Activated T-helper 1 cell treated with Interleukin-2 at 50 U/mL for 16 hours (primary cell): ENCODE data around the gene SYNE2.

ENCODE experiments used
- DNase-seq: peaks from one replicate; pipeline ENCODE4 v3.0.0-alpha.2; 2020; ENCODE audit warnings: low read depth

Gene SYNE2

DNA sequence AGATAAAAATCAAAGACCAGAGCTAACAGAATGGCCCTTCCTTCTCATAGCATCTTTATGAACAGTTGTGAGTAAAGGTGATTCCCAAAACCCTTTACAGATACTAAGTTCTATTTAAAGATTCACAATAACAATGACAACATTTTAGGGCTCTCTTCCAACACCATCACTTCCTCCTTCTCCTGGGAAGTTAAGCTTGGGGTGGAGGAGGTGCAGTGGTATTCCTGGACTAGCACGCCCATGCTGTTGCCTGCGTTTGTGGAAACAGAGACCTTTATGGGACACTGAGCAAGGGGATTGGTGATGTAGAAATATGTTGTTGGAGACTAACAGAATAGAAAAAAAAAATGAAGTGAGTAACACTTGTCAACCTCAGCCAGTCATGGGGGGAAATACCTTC lies 22.5 kb downstream of the SYNE2 start:
- no peak for DNase-seq

- DNase-seq = no peak
Measured at GRCh38 chr14:63877550-63877939, 24.7 kb downstream of the SYNE2 start.

- no peak for DNase-seq
Measured at GRCh38 chr14:63878052-63878451, 25.2 kb downstream of the SYNE2 start.

GRCh38 chr14:63878792-63879191 lies 26.0 kb downstream of the SYNE2 start:
- DNase-seq = no peak

- no peak for DNase-seq
Measured at GRCh38 chr14:63881926-63882325, 29.1 kb downstream of the SYNE2 start.

DNA sequence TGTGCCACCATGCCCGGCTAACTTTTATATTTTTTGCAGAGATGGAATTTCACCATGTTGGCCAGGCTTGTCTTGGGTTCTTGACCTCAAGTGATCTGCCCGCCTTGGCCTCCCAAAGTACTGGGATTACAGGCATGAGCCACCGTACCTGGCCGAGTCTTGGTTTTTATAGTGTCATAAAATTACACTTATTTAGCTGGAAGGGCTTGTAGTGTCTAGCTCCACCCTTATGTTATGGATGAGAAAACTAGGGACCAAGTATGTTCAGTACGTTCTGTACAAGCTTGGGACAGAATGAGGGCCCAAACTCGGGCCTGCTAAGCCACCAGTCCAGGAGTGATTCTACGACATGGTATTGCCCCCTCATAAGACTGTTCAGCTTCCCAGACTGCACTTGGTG lies 35.1 kb downstream of the SYNE2 start:
- DNase-seq = no peak

DNA sequence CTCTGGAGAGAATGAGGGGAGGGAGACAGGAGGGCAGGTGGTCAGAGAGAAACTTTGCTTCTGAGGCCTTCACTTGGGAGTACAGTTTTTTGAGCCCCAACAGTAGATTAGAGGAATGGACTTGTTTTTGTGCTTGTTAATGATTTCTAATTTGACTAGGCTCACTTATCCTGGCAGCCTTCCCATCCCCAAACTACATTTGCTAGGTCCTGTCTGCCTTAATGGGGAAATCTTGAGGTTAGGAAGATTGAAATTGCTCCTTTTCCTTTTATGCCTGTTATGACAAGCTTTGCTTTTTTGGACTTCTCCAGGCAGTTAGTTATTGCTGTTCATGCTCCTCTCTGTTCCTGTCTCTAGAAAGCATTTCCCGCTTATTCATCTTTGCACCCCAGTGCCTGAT lies 37.7 kb downstream of the SYNE2 start:
- no peak for DNase-seq

DNA sequence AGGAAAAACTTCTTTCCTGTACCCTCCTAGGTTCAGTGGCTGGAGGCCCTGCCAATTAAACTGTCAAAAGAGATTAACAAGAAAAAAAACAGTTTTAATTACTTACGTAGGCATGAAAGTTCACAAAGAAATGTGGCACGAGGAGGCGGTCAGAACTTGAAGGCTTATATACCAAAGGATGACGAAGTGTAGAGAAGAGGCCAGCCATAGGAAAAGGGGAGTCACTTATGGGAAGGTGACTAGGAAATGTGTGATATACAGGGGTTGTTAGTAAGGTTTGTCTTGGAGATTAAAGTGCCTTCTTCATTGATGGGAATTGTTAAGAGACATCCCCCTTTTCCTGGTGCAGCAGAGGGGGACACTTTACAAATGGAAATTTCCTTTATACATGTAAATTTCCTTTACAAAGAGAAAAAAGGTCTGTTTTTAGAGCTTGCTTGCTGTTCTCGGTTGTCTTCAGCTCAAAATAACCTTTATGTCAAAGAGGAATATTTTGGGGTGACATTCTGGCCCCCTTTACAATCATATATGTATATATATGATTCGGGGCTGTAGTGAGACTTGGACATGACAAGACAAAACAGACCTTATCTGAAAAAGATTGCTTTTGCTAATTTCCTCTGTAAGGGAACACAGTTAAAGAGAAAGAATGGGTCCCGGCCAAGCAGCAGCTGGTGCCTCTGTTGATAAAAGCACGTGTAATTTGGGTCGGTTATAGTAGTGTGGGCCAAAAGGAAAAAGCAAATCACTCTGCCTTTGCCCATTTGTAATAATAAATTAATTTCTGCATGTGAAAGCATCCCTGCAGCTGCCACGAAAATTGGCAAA lies 38.6 kb downstream of the SYNE2 start:
- no peak for DNase-seq

- no peak for DNase-seq
Measured at GRCh38 chr14:63892265-63892664, 39.5 kb downstream of the SYNE2 start.

DNA sequence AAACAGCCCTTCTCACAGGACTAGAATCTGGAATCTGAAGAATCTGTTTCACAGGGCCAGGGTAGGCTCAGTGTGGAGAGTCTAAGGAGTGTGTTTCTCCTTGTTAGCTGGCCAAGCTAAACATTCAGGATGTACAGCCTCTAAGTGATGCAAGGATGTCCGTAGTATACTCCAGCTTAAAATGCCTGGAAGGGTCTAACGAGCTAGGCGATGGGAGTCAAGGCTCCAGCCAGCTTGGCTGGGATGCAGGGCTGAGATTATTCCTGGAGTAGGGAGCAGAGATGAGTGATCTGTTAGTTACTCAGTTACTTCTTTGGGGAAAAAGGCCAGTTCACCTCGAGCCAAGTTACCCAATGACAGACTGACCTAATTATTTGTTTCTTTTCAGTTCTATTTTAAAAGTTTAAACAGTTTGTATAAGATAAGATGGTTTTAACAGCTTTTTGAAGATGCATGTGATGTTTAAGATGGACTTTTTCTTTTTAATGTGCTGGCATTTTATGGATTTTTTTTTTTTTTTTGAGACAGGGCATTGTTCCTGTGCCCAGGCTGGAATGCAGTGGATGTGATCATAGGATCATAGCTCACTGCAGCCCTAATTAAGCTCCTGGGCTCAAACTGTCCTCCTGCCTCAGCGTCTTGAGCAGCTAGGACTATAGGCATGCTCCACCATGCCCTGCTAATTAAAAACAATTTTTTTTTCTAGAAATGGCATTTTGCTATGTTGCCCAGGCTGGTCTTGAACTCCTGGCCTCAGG lies 41.1 kb downstream of the SYNE2 start:
- no peak for DNase-seq

DNA sequence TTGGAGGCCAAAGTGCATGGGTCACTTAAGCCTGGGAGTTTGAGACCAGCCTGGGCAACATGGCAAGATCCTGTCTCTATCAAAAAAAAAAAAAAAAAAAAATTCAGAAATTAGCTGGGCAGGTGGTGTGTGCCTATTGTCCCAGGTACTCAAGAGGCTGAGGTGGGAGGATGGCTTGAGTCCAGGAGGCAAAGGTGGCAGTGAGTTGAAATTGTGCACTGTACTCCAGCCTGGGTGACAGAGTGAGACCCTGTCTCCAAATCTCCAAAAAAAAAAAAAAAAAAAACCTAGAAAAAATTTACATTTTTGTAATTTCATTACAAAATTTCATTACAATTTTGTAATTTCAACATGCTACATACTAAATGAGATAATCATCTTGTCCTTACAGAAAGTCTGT lies 42.7 kb downstream of the SYNE2 start:
- no peak for DNase-seq

DNA sequence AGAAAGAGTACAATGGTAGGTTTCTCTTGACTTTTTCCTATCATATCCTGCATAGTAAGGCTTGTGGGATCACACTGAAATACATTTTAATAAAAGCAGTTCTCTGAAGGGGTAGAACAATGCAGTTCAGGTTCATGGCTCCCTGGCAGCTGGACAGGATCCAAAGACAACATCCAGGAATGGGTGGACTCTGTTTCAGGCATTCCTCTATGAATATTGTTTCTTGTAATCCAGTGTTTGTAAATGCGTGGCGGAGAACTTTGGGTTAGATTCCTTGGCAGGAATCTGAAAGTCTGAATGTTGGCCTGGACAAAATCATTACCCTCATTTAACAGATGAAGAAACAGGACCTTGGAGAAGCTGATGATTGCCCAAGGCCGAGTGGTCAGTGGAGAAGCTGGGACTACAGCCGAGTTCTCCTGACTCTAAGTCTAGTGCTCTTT lies 43.5 kb downstream of the SYNE2 start:
- no peak for DNase-seq

DNA sequence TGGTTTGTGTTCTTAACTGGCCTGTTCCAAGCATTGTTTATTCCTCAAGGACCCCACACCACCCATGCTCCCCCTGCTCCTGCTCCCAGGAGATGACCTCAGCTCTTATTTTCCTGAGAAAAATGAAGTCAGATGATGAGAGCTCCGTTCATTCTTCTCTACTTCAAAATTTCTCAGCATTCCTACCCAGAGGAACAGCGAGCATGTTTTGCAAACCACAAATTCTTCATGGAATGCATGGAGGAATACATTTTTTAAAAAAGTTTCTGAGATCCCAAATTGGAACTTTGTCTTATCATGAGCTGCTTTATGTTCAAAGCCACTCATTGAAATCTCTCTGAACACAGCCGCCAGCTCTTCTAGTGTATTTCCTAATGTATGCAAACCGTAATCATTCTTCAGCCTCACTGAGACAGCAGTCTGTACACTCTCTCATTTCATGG lies 44.9 kb downstream of the SYNE2 start:
- DNase-seq = no peak

GRCh38 chr14:63899953-63900352 lies 47.1 kb downstream of the SYNE2 start:
- DNase-seq = no peak

- DNase-seq = no peak
Measured at GRCh38 chr14:63901434-63902085, 48.8 kb downstream of the SYNE2 start.

DNA sequence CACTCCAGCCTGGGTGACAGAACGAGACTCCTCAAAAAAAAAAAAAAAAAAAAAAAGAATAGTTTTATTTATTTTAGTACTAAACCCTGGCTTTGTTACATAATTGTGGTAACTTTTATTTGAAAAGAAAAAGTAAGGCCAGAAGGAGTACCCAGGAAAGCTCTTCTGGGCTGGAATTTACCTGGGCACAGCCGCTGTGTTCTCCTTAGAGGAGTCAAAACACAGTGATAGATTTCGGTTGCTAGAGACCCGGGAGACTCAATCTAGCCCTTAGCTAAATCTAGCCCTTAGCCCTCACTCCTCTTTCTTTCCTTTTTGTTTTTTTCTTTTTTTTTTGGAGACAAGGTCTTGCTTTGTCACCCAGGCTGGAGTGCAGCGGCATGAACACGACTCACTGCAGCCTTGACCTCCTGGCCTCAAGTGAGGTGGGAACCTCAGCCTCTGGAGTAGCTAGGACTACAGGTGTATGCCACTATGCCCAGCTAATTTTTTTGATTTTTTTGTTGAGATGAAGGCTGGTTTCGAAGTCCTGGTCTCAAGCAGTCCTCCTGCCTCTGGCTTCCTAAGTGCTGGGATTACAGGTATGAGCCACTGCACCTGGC lies 49.7 kb downstream of the SYNE2 start:
- no peak for DNase-seq

DNA sequence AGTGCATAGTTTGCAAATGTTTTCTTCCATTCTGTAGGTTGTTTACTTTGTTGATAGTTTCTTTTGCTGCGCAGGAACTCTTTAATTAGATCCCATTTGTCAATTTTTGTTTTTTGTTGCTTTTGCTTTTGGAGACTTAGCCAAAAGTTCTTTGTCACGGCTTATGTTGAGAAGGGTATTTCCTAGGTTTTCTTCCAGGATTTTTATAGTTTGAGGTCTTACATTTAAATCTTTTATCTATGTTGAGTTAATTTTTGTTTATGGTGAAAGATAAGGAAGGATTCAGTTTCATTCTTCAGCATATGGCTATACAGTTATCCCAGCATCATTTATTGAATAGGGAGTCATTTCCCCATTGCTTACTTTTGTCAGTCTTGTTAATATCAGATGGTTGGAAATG lies 51.9 kb downstream of the SYNE2 start:
- DNase-seq = no peak

DNA sequence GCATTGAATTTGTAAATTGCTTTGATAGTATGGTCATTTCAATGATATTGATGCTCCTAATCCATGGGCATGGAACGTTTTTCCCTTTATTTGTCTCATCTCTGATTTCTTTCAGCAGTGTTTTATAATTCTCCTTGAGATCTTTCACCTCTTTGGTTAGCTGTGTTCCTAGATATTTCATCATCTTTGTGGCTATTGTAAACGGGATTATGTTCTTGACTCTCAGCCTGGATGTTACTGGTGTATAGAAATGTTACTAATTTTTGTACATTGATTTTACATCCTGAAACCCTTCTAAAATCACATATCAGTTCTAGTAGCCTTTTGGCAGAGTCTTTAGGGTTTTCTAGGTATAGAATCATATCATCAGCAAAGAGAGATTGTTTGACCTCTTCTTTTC lies 52.6 kb downstream of the SYNE2 start:
- no peak for DNase-seq

DNA sequence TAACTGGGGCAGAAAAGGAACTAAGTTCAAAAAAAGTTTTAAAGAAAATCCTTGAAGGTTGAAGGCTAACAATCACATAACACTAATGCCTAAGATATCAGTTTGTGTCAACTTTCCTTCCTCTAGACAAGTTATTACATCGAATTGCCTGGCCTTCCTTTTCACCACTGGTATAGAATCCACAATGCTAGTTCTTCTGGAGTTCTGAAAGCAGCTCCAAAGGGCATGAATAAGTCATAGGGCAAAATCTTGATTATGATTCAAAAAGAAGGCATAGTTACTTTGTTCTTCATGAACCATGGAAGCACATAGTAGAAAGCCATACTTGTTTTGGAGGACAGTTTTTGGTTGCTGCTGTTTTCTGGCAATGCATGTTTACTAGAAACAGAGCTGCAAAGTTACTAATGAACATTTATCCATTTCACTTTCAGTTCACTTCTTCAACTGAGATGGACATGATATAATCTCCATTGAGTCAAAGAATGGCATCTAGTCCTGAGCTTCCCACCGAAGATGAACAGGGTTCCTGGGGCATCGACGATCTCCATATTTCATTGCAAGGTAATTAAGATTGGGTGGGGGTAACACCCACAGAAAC lies 56.0 kb downstream of the SYNE2 start:
- DNase-seq = no peak

DNA sequence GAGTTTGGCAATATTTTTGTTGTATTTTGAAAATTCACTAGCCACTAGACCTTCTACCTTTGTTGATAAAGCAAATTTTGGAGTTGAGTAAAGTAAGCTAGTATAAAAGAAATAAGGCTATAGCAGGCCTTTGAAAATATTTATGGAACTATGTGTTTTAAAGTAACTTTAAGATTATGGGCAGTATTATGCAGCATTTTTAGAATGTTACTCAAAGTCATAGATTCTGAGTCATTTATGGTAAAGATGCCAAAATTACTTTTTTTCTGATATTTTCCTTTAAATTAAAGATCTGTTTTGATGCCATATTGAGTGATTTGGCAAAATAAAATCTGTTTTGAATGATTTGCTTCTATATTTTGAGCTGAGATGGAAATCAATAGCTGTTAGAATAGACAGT lies 57.2 kb downstream of the SYNE2 start:
- DNase-seq = no peak

- DNase-seq = no peak
Measured at GRCh38 chr14:63910583-63911363, 58.0 kb downstream of the SYNE2 start.
